GM12865 (cell line): ENCODE measurements around the gene ZNF687.

ENCODE experiments used
- DNase-seq: peaks from one replicate; pipeline ENCODE4 v3.0.0; 2010; ENCODE audit warnings: low read depth
- H3K4me3 ChIP-seq: 2 replicates; pipeline ENCODE4 v1.5.1; 2011; ENCODE audit warnings: mild to moderate bottlenecking, low read depth, low read length, control low read depth
- TF ChIP-seq, protein P1 (sequence below): IDR thresholded peaks from 2 replicates; pipeline ENCODE4 v1.5.1; 2011; ENCODE audit warnings: low read length, control low read depth, low read depth, inconsistent platforms; ENCODE audit not compliant: insufficient read depth; ENCODE audit errors: missing control alignments

ZNF687 gene

DNA sequence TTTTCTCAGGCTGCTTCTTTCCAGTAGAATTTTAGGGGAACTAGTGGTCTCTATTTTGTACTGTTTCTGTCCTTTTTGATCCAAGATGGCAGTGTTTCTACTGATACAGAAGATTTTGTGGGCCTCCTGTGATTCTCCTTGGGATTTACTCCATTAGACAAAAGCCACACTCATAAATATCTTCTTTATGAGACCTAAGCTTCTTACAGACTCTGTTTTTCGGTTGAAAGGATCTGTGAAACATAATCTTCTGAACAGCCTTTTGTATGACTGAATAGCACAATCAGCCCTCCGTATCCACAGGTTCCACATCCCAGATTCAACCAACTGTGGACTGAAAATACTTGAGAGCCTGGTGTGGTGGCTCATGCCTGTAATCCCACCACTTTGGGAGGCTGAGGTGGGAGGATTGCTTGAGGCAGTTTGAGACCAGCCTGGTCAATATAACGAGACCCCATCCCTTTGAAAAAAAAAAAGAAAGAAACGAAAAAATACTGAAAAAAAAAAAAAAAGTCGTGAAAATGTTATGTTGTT is 38.3 kb upstream of the ZNF687 start:
- TF ChIP-seq, protein P1, sequence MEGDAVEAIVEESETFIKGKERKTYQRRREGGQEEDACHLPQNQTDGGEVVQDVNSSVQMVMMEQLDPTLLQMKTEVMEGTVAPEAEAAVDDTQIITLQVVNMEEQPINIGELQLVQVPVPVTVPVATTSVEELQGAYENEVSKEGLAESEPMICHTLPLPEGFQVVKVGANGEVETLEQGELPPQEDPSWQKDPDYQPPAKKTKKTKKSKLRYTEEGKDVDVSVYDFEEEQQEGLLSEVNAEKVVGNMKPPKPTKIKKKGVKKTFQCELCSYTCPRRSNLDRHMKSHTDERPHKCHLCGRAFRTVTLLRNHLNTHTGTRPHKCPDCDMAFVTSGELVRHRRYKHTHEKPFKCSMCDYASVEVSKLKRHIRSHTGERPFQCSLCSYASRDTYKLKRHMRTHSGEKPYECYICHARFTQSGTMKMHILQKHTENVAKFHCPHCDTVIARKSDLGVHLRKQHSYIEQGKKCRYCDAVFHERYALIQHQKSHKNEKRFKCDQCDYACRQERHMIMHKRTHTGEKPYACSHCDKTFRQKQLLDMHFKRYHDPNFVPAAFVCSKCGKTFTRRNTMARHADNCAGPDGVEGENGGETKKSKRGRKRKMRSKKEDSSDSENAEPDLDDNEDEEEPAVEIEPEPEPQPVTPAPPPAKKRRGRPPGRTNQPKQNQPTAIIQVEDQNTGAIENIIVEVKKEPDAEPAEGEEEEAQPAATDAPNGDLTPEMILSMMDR, result no peak
- DNase-seq, result no peak
- H3K4me3 ChIP-seq, result no peak overlapping the region

DNA sequence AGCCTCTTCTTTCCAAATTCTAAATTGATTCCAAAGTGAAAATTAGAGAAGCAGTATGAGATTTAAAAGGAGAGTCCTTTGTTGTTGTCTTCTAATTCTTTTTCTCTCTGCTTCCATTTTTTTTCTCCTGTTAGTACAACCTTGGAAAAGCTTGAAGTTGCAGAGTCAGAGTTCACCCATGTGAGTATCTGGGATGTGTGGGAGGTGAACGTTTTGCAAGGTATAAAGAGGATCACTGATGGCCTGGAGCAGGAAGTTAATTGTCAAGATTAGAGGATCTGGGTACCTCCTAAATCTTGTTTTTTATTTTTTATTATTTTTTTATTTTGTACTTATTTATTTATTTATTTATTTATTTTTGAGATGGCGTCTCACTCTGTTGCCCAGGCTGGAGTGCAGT is 35.3 kb upstream of the ZNF687 start:
- DNase-seq, result no peak
- no peak overlapping the region for H3K4me3 ChIP-seq

DNA sequence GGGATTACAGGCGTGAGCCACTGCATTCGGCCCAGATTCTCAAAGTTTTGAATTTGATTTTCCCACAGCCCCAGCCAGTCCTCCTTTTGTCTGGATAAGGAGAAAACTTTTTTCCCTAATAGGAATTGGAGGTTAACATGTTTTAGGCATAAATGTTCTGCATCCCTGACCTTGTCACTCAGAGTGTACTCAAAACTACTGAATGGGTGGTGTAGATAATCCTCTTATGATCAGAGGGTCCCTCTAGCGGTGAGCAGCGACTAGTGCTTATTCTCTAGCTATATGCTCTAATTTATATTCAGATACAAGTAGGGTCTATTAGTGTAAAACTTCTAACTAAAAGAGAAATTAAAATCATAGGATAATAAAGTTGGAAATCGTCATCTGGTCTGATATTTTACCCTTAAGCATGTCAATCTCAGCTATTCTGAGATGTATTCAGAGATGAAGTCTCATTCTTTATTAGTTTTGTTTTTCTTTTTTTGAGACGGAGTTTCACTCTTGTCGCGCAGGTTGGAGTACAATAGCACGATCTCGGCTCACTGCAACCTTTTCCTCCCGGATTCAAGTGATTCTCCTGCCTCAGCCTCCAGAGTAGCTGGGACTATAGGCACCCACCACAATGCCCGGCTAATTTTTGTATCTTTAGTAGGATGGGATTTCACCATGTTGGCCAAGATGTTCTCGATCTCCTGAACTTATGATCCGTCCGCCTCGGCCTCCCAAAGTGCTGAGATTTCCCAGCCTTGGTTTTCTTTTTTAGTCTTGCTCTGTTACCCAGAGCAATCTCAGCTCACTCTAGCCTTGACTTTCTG is 30.2 kb upstream of the ZNF687 start:
- TF ChIP-seq, protein P1, result peak; percentile 90
- DNase-seq, result peak; percentile 89

More for the DNA sequence above, 35.3 kb upstream of the ZNF687 start:
- TF ChIP-seq, protein P1, result no peak

DNA sequence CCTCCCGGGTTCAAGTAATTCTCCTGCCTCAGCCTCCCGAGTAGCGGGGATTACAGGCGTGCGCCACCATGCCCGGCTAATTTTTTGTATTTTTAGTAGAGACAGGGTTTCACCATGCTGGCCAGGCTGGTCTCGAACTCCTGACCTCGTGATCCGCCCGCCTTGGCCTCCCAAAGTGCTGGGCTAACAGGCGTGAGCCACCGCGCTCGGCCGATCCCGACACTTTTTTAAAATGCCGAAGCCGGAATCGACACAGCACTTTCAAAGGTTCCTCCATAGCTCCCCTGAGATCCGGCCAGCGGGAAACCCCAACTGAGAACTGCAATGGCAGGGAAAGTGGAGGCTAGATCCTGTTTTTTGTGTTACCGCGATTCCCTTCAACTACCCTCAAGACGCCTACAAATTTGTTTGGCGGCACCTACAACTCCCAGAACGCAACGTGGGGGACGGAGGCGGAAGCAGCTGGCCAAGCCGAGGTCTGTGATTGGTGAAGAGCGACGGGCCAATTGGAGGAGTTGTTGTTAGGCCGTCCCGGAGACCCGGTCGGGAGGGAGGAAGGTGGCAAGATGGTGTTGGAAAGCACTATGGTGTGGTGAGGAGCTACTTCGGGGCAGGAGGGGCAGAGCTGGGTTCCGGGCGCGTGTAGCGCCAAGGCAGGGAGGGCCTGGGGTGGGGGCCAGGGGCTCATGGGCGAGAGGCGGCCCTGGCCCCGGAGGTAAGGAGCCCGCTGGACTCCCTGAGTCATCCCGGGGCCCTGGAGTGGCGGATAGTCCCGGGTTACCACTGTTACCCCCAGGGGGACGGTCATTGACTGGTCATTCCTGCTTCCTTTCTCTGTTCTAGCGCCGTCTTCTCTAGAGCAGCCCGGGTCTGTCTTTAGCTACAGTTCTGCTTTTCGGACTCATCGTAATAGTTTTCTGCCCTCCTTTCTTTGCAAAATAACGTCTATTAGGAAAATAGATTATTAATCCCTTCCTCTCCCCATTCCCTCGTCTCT is 27.6 kb upstream of the ZNF687 start, which contains the start of gene PSMD4:
PSMD4 (plus strand) TSS at position 518 of the 997 bp plus-strand sequence; CDS start at position 567, 49 bp downstream.
- TF ChIP-seq, protein P1, result no peak
- DNase-seq, result peak; percentile 98

More for the DNA sequence above, 30.2 kb upstream of the ZNF687 start:
- H3K4me3 ChIP-seq, result no peak overlapping the region

DNA sequence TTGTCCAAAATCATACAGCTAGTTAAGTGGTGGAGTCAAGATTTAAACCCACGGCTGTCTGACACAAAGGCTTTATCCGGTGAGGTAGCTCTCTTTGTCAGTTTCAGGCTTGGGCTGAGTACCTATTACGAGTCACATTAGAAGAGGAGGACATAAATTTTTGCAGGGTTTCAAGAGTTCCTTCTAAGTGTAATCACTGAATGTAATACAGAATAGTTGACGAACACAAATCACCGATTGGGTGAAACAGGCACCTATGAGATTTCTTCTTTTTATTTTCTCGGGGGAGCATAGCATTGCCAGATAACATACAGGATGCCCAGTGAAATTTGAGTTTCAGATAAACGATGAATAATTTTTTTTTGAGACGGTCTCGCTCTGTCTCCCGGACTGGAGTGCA is 26.7 kb upstream of the ZNF687 start:
- peak; percentile 24 for DNase-seq
- peak overlapping the region; percentile 97 for H3K4me3 ChIP-seq
- TF ChIP-seq, protein P1, result no peak

More for the DNA sequence above, 27.6 kb upstream of the ZNF687 start, which contains the start of gene PSMD4:
- peak within 1 kb of the TSS; percentile 97 for H3K4me3 ChIP-seq

DNA sequence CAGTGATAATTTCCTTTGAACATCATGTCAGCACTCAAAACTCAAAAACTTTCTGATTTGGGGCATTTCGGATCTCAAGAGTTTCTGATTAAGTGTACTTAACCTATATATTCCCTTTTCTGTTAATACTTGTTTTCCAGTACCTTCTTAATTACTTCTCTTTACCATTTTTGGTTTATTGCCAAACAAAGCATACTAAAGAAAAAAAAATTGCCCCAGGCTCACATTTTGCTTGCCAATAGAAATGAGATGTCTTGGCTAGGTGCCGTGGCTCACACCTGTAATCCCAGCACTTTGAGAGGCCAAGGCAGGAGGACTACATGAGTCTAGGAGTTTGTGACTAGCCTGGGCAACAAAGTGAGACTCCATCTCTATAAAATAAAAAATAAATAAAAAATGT is 22.7 kb upstream of the ZNF687 start:
- DNase-seq, result no peak
- TF ChIP-seq, protein P1, result no peak
- no peak overlapping the region for H3K4me3 ChIP-seq
